Neural progenitor cell (in vitro differentiated cells): ENCODE data around the gene MGAT1. TPM values are rescaled to one million over a fixed set of nuclear protein-coding genes. Genes with fewer than 3 reads are reported as not detected.

Source experiments
- DNase-seq: peaks from one replicate; pipeline ENCODE4 v3.0.0-alpha.2; 2016; ENCODE audit warnings: low spot score
- H2AFZ ChIP-seq: fragments of 200-600 bp; sonication (generic); replicated peaks from 2 replicates; pipeline ENCODE4 v1.6.1; 2016; ENCODE audit warnings: antibody characterized with exemption
- H3F3A ChIP-seq: fragments of 200-600 bp; sonication (generic); 2 replicates; pipeline ENCODE4 v1.6.1; 2016; ENCODE audit warnings: antibody characterized with exemption, low read depth
- H3K27ac ChIP-seq: fragments of 200-600 bp; sonication (generic); 2 replicates; pipeline ENCODE4 v1.5.1; 2016; ENCODE audit warnings: mild to moderate bottlenecking
- H3K27me3 ChIP-seq: fragments of 200-600 bp; sonication (generic); 2 replicates; pipeline ENCODE4 v1.6.1; 2016; ENCODE audit warnings: mild to moderate bottlenecking, moderate library complexity
- H3K36me3 ChIP-seq: fragments of 200-600 bp; sonication (generic); 2 replicates; pipeline ENCODE4 v1.5.1; 2016
- H3K4me1 ChIP-seq: fragments of 200-600 bp; sonication (generic); 2 replicates; pipeline ENCODE4 v1.6.1; 2016; ENCODE audit warnings: mixed run types
- H3K4me2 ChIP-seq: fragments of 200-600 bp; sonication (generic); 2 replicates; pipeline ENCODE4 v1.6.1; 2016
- H3K4me3 ChIP-seq: fragments of 200-600 bp; sonication (generic); 2 replicates; pipeline ENCODE4 v1.5.1; 2016
- H3K79me2 ChIP-seq: fragments of 200-600 bp; sonication (generic); 2 replicates; pipeline ENCODE4 v1.6.1; 2016; ENCODE audit warnings: low read depth
- H3K9ac ChIP-seq: fragments of 200-600 bp; sonication (generic); 2 replicates; pipeline ENCODE4 v1.6.1; 2016
- H3K9me3 ChIP-seq: fragments of 200-600 bp; sonication (generic); 2 replicates; pipeline ENCODE4 v1.5.1; 2016; ENCODE audit warnings: low read depth
- H4K20me1 ChIP-seq: fragments of 200-600 bp; sonication (generic); 2 replicates; pipeline ENCODE4 v1.6.1; 2016; ENCODE audit warnings: low read depth
- H3K27ac Mint-ChIP-seq: 3 replicates; pipeline ENCODE4 v1.8.0; 2021; ENCODE audit warnings: mixed read lengths
- H3K27me3 Mint-ChIP-seq: 2 replicates; pipeline ENCODE4 v1.8.0; 2022; ENCODE audit warnings: low read depth, mild to moderate bottlenecking, inconsistent platforms, moderate library complexity, mixed read lengths; ENCODE audit not compliant: insufficient read depth
- H3K36me3 Mint-ChIP-seq: 3 replicates; pipeline ENCODE4 v1.8.0; 2021; ENCODE audit warnings: mixed read lengths
- H3K4me1 Mint-ChIP-seq: 3 replicates; pipeline ENCODE4 v1.8.0; 2021; ENCODE audit warnings: mixed read lengths
- H3K4me3 Mint-ChIP-seq: 3 replicates; pipeline ENCODE4 v1.8.0; 2021; ENCODE audit warnings: mild to moderate bottlenecking, moderate library complexity, mixed read lengths
- H3K9me3 Mint-ChIP-seq: 3 replicates; pipeline ENCODE4 v1.8.0; 2020; ENCODE audit warnings: mixed read lengths
- CTCF ChIP-seq: fragments of 200-600 bp; sonication (generic); IDR thresholded peaks from 2 replicates; pipeline ENCODE4 v1.5.1; 2017; ENCODE audit warnings: antibody characterized with exemption, mild to moderate bottlenecking
- EZH2 ChIP-seq: fragments of 200-600 bp; sonication (generic); IDR thresholded peaks from 2 replicates; pipeline ENCODE4 v1.6.1; 2017; ENCODE audit warnings: antibody characterized with exemption, mild to moderate bottlenecking, moderate library complexity
- EZH2phosphoT487 ChIP-seq: fragments of 200-600 bp; sonication (generic); IDR thresholded peaks from 2 replicates; pipeline ENCODE4 v1.6.1; 2017; ENCODE audit warnings: antibody characterized with exemption
- total RNA-seq: library from RNA; depleted of rRNA; stranded (reverse); fragments of >200 nt; gene quantifications from 2 replicates; pipeline ENCODE4 v1.2.3, GENCODE V29; 2015; ENCODE audit warnings: low replicate concordance

MGAT1 gene
- total RNA-seq, 1 donor from 2014 or later = 31.8 TPM

DNA sequence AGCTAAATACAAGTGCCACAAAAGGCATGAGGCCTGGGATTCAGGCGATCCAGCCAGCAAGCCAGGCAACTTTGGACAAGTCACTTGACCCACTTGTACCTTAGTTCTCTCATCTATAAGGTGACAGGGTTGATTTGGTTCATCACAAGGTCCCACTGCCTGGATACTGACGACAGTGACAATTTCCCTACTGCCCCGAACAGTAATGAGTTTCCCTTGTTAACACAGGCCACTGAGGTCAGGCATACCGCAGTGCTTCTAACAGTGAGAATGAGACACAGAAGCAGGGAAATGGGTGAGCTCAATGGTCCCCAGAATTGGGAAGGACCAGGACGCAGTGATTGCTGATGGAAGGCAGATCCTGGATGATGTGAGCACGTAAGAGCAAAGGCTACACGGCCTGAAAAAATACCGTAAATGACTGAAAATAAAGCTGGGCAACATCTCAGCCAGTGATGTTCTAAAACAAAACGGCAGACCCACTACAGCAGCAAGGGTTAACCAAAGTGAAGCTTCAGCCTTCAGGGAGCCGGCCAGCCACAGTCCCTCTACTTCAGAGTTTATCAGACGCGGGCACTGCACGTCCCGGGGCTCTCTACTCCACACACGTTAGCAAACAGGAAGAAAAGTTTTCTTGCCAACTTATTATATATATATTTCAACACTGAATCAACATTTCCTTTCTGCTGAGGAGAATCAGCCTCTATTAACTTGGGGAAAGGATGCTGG, 846 bp downstream of the MGAT1 start:
- Histone ChIP-seq H3K9me3 (no peaks in the 10 kb centered on the region), H2AFZ (no peak overlapping the region), H3K27ac (no peak overlapping the region), H3K4me2 (peak overlapping the region; percentile 86), H3K4me1 (peaks cover 17% of the 10 kb centered on the region), H3K79me2 (peaks cover 86% of the 10 kb centered on the region), H3F3A (peaks cover 22% of the 10 kb centered on the region), H3K4me3 (peak overlapping the region; percentile 95), H4K20me1 (peaks cover 60% of the 10 kb centered on the region), H3K27me3 (no peaks in the 10 kb centered on the region), H3K9ac (peak overlapping the region; percentile 63), H3K36me3 (no peaks in the 10 kb centered on the region)
- peaks cover 8% of the 10 kb centered on the region for H3K27me3 Mint-ChIP-seq
- TF ChIP-seq CTCF = no peak
- H3K4me1 Mint-ChIP-seq = peaks cover 32% of the 10 kb centered on the region
- DNase-seq = no peak
- peaks cover 19% of the 10 kb centered on the region for H3K36me3 Mint-ChIP-seq
- H3K27ac Mint-ChIP-seq = peak overlapping the region; percentile 76
- H3K4me3 Mint-ChIP-seq = peak overlapping the region; percentile 89
- H3K9me3 Mint-ChIP-seq = no peaks in the 10 kb centered on the region

GRCh38 chr5:180799902-180800801, 2.5 kb downstream of the MGAT1 start:
- DNase-seq = no peak
- no peak overlapping the region for H3K27ac Mint-ChIP-seq

DNA sequence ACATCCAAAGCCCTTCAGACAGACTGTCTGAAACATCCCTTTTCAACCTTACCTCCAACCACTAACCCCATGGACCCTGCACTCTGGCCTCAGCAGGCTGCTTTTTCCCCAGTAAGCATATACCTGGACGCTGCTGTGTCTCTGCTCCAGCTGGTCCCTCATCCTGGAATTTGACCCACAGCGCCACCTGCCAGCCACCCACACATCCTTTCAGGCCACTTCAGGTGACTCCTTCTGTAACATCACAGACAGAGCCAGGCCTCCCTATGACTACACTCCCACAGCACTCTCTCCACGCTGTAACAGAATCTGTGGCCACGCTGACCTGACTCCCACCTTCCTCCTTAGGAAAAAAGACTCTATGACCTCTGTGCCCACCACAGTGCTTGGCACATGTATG, 3.4 kb downstream of the MGAT1 start:
- peaks cover 80% of the 10 kb centered on the region for H4K20me1 ChIP-seq
- peak overlapping the region; percentile 1 for H3K4me3 Mint-ChIP-seq

More at GRCh38 chr5:180799902-180800801, 2.5 kb downstream of the MGAT1 start:
- Histone ChIP-seq H3K4me3 (no peak overlapping the region), H3F3A (peaks cover 18% of the 10 kb centered on the region), H3K4me1 (peaks cover 17% of the 10 kb centered on the region), H3K79me2 (peaks cover 88% of the 10 kb centered on the region), H3K9ac (no peak overlapping the region), H3K27ac (no peak overlapping the region), H3K36me3 (no peaks in the 10 kb centered on the region), H4K20me1 (peaks cover 76% of the 10 kb centered on the region), H3K4me2 (no peak overlapping the region), H3K9me3 (no peaks in the 10 kb centered on the region), H2AFZ (no peak overlapping the region), H3K27me3 (no peaks in the 10 kb centered on the region)
- H3K4me3 Mint-ChIP-seq = peak overlapping the region; percentile 15
- no peaks in the 10 kb centered on the region for H3K9me3 Mint-ChIP-seq
- H3K4me1 Mint-ChIP-seq = peaks cover 26% of the 10 kb centered on the region
- TF ChIP-seq EZH2phosphoT487 (no peak), EZH2 (no peak), CTCF (no peak)
- H3K36me3 Mint-ChIP-seq = peaks cover 24% of the 10 kb centered on the region
- peaks cover 8% of the 10 kb centered on the region for H3K27me3 Mint-ChIP-seq

More for the DNA sequence above, 3.4 kb downstream of the MGAT1 start:
- H3K9me3 Mint-ChIP-seq = no peaks in the 10 kb centered on the region
- Histone ChIP-seq H3F3A (peaks cover 10% of the 10 kb centered on the region), H3K27ac (no peak overlapping the region), H3K9ac (no peak overlapping the region), H3K4me2 (no peak overlapping the region), H3K27me3 (no peaks in the 10 kb centered on the region), H3K79me2 (peaks cover 89% of the 10 kb centered on the region), H3K4me3 (no peak overlapping the region), H2AFZ (no peak overlapping the region), H3K36me3 (no peaks in the 10 kb centered on the region), H3K9me3 (no peaks in the 10 kb centered on the region), H3K4me1 (peaks cover 17% of the 10 kb centered on the region)
- H3K4me1 Mint-ChIP-seq = peaks cover 19% of the 10 kb centered on the region
- peak; percentile 55 for DNase-seq
- no peak overlapping the region for H3K27ac Mint-ChIP-seq
- TF ChIP-seq EZH2phosphoT487 (no peak), EZH2 (no peak), CTCF (peak; percentile 63)
- peaks cover 8% of the 10 kb centered on the region for H3K27me3 Mint-ChIP-seq
- peaks cover 24% of the 10 kb centered on the region for H3K36me3 Mint-ChIP-seq
